H9 (cell line): ENCODE measurements around the gene BMP7. TPM values are rescaled to one million over a fixed set of nuclear protein-coding genes. Genes with fewer than 3 reads are reported as not detected.

Experiments
- DNase-seq: peaks from one replicate; pipeline ENCODE4 v3.0.0-alpha.2; 2017
- H2AFZ ChIP-seq: one replicate; pipeline ENCODE4 v1.6.1; 2013; ENCODE audit warnings: mild to moderate bottlenecking, low read length, control low read depth, moderate library complexity
- H2AK5ac ChIP-seq: 2 replicates; pipeline ENCODE4 v1.6.1; 2013; ENCODE audit warnings: low read length, control low read depth, mixed read lengths; ENCODE audit not compliant: insufficient read length
- H2BK120ac ChIP-seq: one replicate; pipeline ENCODE4 v1.6.1; 2013; ENCODE audit warnings: low read depth, mild to moderate bottlenecking, low read length, control low read depth, inconsistent platforms; ENCODE audit not compliant: poor library complexity, severe bottlenecking
- H2BK12ac ChIP-seq: 2 replicates; pipeline ENCODE4 v1.6.1; 2013; ENCODE audit warnings: low read length, control low read depth, mixed read lengths, low read depth; ENCODE audit not compliant: insufficient read length
- H2BK15ac ChIP-seq: 2 replicates; pipeline ENCODE4 v1.6.1; 2013; ENCODE audit warnings: low read depth, low read length, control low read depth
- H2BK20ac ChIP-seq: one replicate; pipeline ENCODE4 v1.6.1; 2013; ENCODE audit warnings: low read depth, mild to moderate bottlenecking, low read length, control low read depth, inconsistent platforms; ENCODE audit not compliant: poor library complexity, severe bottlenecking
- H2BK5ac ChIP-seq: 2 replicates; pipeline ENCODE4 v1.6.1; 2013; ENCODE audit warnings: low read length, control low read depth, mixed read lengths; ENCODE audit not compliant: insufficient read length
- H3K14ac ChIP-seq: 2 replicates; pipeline ENCODE4 v1.6.1; 2013; ENCODE audit warnings: low read length, control low read depth; ENCODE audit not compliant: insufficient read depth
- H3K18ac ChIP-seq: 2 replicates; pipeline ENCODE4 v1.6.1; 2013; ENCODE audit warnings: low read depth, mild to moderate bottlenecking, mixed read lengths, low read length, control low read depth; ENCODE audit not compliant: insufficient read length
- H3K23ac ChIP-seq: 2 replicates; pipeline ENCODE4 v1.6.1; 2013; ENCODE audit warnings: low read length, control low read depth, mixed read lengths, low read depth; ENCODE audit not compliant: insufficient read length
- H3K23me2 ChIP-seq: 2 replicates; pipeline ENCODE4 v1.6.1; 2013; ENCODE audit warnings: low read depth, mild to moderate bottlenecking, mixed read lengths, low read length, control low read depth; ENCODE audit not compliant: insufficient read length, poor library complexity, severe bottlenecking
- H3K27ac ChIP-seq: 2 replicates; pipeline ENCODE4 v1.5.1; 2013; ENCODE audit warnings: low read length, control low read depth, mixed read lengths, low read depth; ENCODE audit not compliant: insufficient read length
- H3K27me3 ChIP-seq: 2 replicates; pipeline ENCODE4 v1.6.1; 2013; ENCODE audit warnings: low read length, control low read depth, inconsistent platforms; ENCODE audit not compliant: insufficient read depth
- H3K4ac ChIP-seq: 2 replicates; pipeline ENCODE4 v1.6.1; 2013; ENCODE audit warnings: low read depth, mild to moderate bottlenecking, control low read depth, inconsistent platforms, low read length, moderate library complexity
- H3K4me1 ChIP-seq: 2 replicates; pipeline ENCODE4 v1.6.1; 2013; ENCODE audit warnings: low read length, control low read depth, inconsistent platforms; ENCODE audit not compliant: insufficient read depth
- H3K4me2 ChIP-seq: 2 replicates; pipeline ENCODE4 v1.6.1; 2013; ENCODE audit warnings: low read length, control low read depth, mixed read lengths; ENCODE audit not compliant: insufficient read length, insufficient read depth
- H3K56ac ChIP-seq: 2 replicates; pipeline ENCODE4 v1.6.1; 2013; ENCODE audit warnings: low read depth, mild to moderate bottlenecking, mixed read lengths, low read length, control low read depth; ENCODE audit not compliant: insufficient read length
- H3K79me1 ChIP-seq: 2 replicates; pipeline ENCODE4 v1.6.1; 2013; ENCODE audit warnings: low read depth, mild to moderate bottlenecking, moderate library complexity, low read length, control low read depth, inconsistent platforms; ENCODE audit not compliant: insufficient read depth, poor library complexity, severe bottlenecking
- H3K79me2 ChIP-seq: 2 replicates; pipeline ENCODE4 v1.6.1; 2013; ENCODE audit warnings: low read length, control low read depth, inconsistent platforms; ENCODE audit not compliant: insufficient read depth
- H3K9ac ChIP-seq: 2 replicates; pipeline ENCODE4 v1.6.1; 2013; ENCODE audit warnings: low read length, control low read depth, mixed read lengths; ENCODE audit not compliant: insufficient read length; ENCODE audit errors: extremely low read depth
- H3K9me3 ChIP-seq: one replicate; pipeline ENCODE4 v1.6.1; 2013; ENCODE audit warnings: low read depth, low read length, inconsistent platforms; ENCODE audit not compliant: control insufficient read depth
- H3T11ph ChIP-seq: one replicate; pipeline ENCODE4 v1.6.1; 2013; ENCODE audit warnings: mild to moderate bottlenecking, low read length, control low read depth, inconsistent platforms
- H4K20me1 ChIP-seq: one replicate; pipeline ENCODE4 v1.6.1; 2013; ENCODE audit not compliant: control insufficient read depth, insufficient read length, insufficient read depth
- H4K5ac ChIP-seq: 2 replicates; pipeline ENCODE4 v1.6.1; 2013; ENCODE audit warnings: low read depth, mild to moderate bottlenecking, mixed read lengths, low read length, control low read depth; ENCODE audit not compliant: insufficient read length
- H4K8ac ChIP-seq: replicated peaks from 2 replicates; pipeline ENCODE4 v1.6.1; 2013; ENCODE audit warnings: low read length, control low read depth, mixed read lengths, low read depth; ENCODE audit not compliant: insufficient read length
- H4K91ac ChIP-seq: 2 replicates; pipeline ENCODE4 v1.6.1; 2013; ENCODE audit warnings: low read depth, mild to moderate bottlenecking, moderate library complexity, mixed read lengths, low read length, control low read depth; ENCODE audit not compliant: insufficient read length
- H3K27ac Mint-ChIP-seq, 3 experiments: 2 replicates in 2 of 3; 3 replicates in 1 of 3; pipeline ENCODE4 v1.8.0; 2020 to 2021; ENCODE audit warnings: mixed read lengths in 3 of 3, mild to moderate bottlenecking in 1 of 3, moderate library complexity in 1 of 3
- H3K27me3 Mint-ChIP-seq: 2 replicates; pipeline ENCODE4 v1.8.0; 2021; ENCODE audit warnings: low read depth, mild to moderate bottlenecking, moderate library complexity, mixed read lengths
- H3K36me3 Mint-ChIP-seq, 3 experiments: 2 replicates in 2 of 3; 3 replicates in 1 of 3; pipeline ENCODE4 v1.8.0; 2020 to 2021; ENCODE audit warnings: low read depth in 3 of 3, mixed read lengths in 3 of 3; ENCODE audit not compliant: insufficient read depth in 1 of 3
- H3K4me1 Mint-ChIP-seq, 2 experiments: 2 replicates each; pipeline ENCODE4 v1.8.0; 2020; ENCODE audit warnings: mixed read lengths in 2 of 2
- H3K4me3 Mint-ChIP-seq, 2 experiments: 2 replicates in 1 of 2; 3 replicates in 1 of 2; pipeline ENCODE4 v1.8.0; 2020 to 2021; ENCODE audit warnings: mild to moderate bottlenecking in 2 of 2, mixed read lengths in 2 of 2, moderate library complexity in 1 of 2
- H3K9me3 Mint-ChIP-seq, 2 experiments: 2 replicates in 1 of 2; 3 replicates in 1 of 2; pipeline ENCODE4 v1.8.0; 2020; ENCODE audit warnings: mild to moderate bottlenecking in 2 of 2, mixed read lengths in 2 of 2, moderate library complexity in 1 of 2
- WGBS: extraction: QIAGEN DNeasy Blood & Tissue Kit; methylation state at CpG from one replicate; pipeline ENCODE4 v1.1.7; 2013; ENCODE audit warnings: missing lambda C conversion rate, low lambda C conversion rate, mixed read lengths; ENCODE audit not compliant: insufficient read length; ENCODE audit errors: extremely low coverage; 5-methylcytosine and 5-hydroxymethylcytosine counted together
- total RNA-seq: library from RNA; stranded (reverse); gene quantifications from 2 replicates; pipeline ENCODE4 v1.2.1, GENCODE V29; 2021
- TF ChIP-seq, protein P1 (sequence below): fragments of 200-600 bp; sonication (generic); conservative IDR thresholded peaks from 3 replicates; pipeline ENCODE4 v1.8.0; 2021; ENCODE audit warnings: antibody characterized with exemption, mild to moderate bottlenecking

The BMP7 gene
- total RNA-seq, 1 experiment from 2014 or later: 17.7 TPM

DNA sequence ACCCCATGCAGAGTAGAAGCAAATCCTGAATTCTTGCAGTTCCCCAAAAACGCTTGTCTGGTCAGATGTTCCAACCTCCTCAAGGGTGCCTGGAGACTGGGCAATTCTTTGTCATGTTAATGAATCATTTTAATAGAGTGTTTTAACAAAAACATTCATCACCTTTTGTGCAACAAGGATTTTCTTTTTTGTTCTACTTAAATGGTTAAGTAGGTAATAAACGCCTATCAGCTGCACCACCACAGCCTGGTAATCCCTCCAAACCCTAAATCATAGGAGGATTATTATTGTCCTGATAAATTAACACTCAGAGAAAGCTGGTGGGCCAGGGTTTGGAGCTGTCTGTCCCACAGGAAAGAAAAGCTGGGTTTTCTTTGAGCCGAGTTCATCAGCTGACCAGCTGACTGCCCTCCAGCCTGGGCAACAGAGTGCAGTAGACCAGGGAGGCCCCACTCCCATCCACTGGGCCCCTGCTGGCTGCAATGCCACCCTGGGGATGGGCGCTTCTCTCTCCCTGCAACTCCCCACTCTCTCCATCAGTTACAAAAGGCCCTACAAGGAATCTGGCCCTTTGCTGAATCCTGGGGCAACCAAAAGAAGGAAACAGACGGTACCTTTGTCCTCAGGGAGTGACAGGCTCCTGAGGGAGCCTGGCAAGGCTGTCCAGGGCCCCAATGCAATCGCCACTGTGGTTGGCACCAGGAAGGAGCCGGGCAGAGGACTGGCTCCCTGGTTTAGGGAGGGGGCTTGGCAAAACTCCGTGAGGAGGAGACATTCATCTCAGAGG lies 23.1 kb upstream of the BMP7 start:
- TF ChIP-seq, protein P1, sequence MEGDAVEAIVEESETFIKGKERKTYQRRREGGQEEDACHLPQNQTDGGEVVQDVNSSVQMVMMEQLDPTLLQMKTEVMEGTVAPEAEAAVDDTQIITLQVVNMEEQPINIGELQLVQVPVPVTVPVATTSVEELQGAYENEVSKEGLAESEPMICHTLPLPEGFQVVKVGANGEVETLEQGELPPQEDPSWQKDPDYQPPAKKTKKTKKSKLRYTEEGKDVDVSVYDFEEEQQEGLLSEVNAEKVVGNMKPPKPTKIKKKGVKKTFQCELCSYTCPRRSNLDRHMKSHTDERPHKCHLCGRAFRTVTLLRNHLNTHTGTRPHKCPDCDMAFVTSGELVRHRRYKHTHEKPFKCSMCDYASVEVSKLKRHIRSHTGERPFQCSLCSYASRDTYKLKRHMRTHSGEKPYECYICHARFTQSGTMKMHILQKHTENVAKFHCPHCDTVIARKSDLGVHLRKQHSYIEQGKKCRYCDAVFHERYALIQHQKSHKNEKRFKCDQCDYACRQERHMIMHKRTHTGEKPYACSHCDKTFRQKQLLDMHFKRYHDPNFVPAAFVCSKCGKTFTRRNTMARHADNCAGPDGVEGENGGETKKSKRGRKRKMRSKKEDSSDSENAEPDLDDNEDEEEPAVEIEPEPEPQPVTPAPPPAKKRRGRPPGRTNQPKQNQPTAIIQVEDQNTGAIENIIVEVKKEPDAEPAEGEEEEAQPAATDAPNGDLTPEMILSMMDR: no peak
- whole genome bisulfite sequencing: no CpG with 5 or more reads among the region's 8 CpGs

More for the DNA sequence above, 23.1 kb upstream of the BMP7 start:
- no peak overlapping the region for H3K4ac ChIP-seq
- no peak overlapping the region for H4K5ac ChIP-seq
- no peak overlapping the region for H2BK120ac ChIP-seq
- peaks cover 16% of the 10 kb centered on the region for H3K27me3 Mint-ChIP-seq
- H4K8ac ChIP-seq: no peak overlapping the region
- H3K56ac ChIP-seq: no peak overlapping the region
- no peak overlapping the region for H2BK15ac ChIP-seq
- H3K14ac ChIP-seq: no peak overlapping the region; the same call in 1 of the 2 replicates
- H3K27ac ChIP-seq: no peak overlapping the region
- H3K9me3 Mint-ChIP-seq: no peaks in the 10 kb centered on the region; a peak in 1 of 5 replicates
- H2BK12ac ChIP-seq: no peak overlapping the region
- H3K9ac ChIP-seq: no peak overlapping the region
- no peak overlapping the region for H2BK20ac ChIP-seq
- H3K9me3 ChIP-seq: no peaks in the 10 kb centered on the region
- no peak overlapping the region for H2BK5ac ChIP-seq
- 0 out of 2 replicates have a peak, but pooled peaks cover 1% of the 10 kb centered on the region for H3K4me1 ChIP-seq
- no peaks in the 10 kb centered on the region; a peak in 1 of 7 replicates for H3K36me3 Mint-ChIP-seq
- no peak overlapping the region for H3K4me3 Mint-ChIP-seq
- no peak overlapping the region for H3K23ac ChIP-seq
- H3K4me1 Mint-ChIP-seq: peaks cover 34 to 55% of the 10 kb centered on the region in 2 experiments
- no peaks in the 10 kb centered on the region for H3K23me2 ChIP-seq
- no peak overlapping the region for H3K18ac ChIP-seq
- no peaks in the 10 kb centered on the region for H3K79me1 ChIP-seq
- no peaks in the 10 kb centered on the region for H3K79me2 ChIP-seq
- no peaks in the 10 kb centered on the region for H4K20me1 ChIP-seq
- no peak overlapping the region for H3K27ac Mint-ChIP-seq
- H2AFZ ChIP-seq: no peak overlapping the region
- no peak overlapping the region for H2AK5ac ChIP-seq
- H3T11ph ChIP-seq: no peak overlapping the region
- DNase-seq: no peak
- no peaks in the 10 kb centered on the region for H3K27me3 ChIP-seq
- H3K4me2 ChIP-seq: no peak overlapping the region
- H4K91ac ChIP-seq: no peak overlapping the region
